ENCODE results near the gene CARS1. TPM values are rescaled to one million over a fixed set of nuclear protein-coding genes. Genes with fewer than 3 reads are reported as not detected.

Gene CARS1
- total RNA-seq, 1 experiment from 2014 or later = 67.6 TPM

- H3K36me3 Mint-ChIP-seq (ENCODE audit: insufficient read depth, unreplicated experiment) = peaks cover 38% of the 10 kb centered on the region
- no peaks in the 10 kb centered on the region for H3K27me3 Mint-ChIP-seq (ENCODE audit: unreplicated experiment)
- H3K4me1 Mint-ChIP-seq (ENCODE audit: low read depth, unreplicated experiment) = peaks cover 7% of the 10 kb centered on the region
These were observed 12.3 kb downstream of the CARS1 start for GRCh38 chr11:3044915-3045314.

DNA sequence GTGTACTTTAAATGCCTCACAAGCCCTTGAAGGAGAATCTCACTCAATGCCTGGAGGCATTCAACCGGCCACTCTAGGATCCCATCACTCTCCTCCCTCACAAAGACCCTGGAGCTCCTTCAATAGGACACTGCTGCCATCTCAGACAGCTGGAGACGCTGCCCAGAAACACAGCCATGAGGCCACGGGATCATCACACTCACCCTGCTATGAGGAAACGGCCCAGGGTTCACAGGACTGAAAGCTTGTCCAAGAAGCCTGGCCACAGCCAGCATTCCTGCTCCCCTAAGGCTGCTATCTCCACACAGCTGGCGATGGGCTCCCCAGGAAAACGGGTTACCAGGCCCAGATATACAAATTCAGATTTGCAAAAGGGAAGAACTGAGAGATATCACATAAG, 13.2 kb downstream of the CARS1 start:
- no peaks in the 10 kb centered on the region for H3K9me3 Mint-ChIP-seq (ENCODE audit: low read depth, unreplicated experiment)
- CTCF ChIA-PET = no interaction called here
- no TSS peak for BruUV-seq (replicated peaks)
- no peaks in the 10 kb centered on the region for H3K4me1 Mint-ChIP-seq (ENCODE audit: low read depth, unreplicated experiment)
- TF ChIP-seq, protein P1, sequence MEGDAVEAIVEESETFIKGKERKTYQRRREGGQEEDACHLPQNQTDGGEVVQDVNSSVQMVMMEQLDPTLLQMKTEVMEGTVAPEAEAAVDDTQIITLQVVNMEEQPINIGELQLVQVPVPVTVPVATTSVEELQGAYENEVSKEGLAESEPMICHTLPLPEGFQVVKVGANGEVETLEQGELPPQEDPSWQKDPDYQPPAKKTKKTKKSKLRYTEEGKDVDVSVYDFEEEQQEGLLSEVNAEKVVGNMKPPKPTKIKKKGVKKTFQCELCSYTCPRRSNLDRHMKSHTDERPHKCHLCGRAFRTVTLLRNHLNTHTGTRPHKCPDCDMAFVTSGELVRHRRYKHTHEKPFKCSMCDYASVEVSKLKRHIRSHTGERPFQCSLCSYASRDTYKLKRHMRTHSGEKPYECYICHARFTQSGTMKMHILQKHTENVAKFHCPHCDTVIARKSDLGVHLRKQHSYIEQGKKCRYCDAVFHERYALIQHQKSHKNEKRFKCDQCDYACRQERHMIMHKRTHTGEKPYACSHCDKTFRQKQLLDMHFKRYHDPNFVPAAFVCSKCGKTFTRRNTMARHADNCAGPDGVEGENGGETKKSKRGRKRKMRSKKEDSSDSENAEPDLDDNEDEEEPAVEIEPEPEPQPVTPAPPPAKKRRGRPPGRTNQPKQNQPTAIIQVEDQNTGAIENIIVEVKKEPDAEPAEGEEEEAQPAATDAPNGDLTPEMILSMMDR (IDR thresholded peaks at IDR 0.05; ENCODE audit: unreplicated experiment) = no peak
- H3K4me3 Mint-ChIP-seq (ENCODE audit: low read depth, unreplicated experiment) = no peak overlapping the region
- H3K36me3 Mint-ChIP-seq (ENCODE audit: insufficient read depth, unreplicated experiment) = peaks cover 36% of the 10 kb centered on the region
- no peaks in the 10 kb centered on the region for H3K27me3 Mint-ChIP-seq (ENCODE audit: unreplicated experiment)
- intact Hi-C loops (cut with micrococcal nuclease; ENCODE audit: unreplicated experiment) = no loop called here
- no peak for DNase-seq
- H3K27ac Mint-ChIP-seq (ENCODE audit: unreplicated experiment) = no peak overlapping the region

More at GRCh38 chr11:3044915-3045314, 12.3 kb downstream of the CARS1 start:
- no peak for DNase-seq
- H3K4me3 Mint-ChIP-seq (ENCODE audit: low read depth, unreplicated experiment) = no peak overlapping the region
- H3K9me3 Mint-ChIP-seq (ENCODE audit: low read depth, unreplicated experiment) = no peaks in the 10 kb centered on the region
- intact Hi-C loops (cut with micrococcal nuclease; ENCODE audit: unreplicated experiment) = no loop called here
- CTCF ChIA-PET = interaction anchor here (0.6 kb wide), 1 partner anchor 380 kb away, joined by 3 read pairs; no protein-coding TSS in a partner anchor
- no peak overlapping the region for H3K27ac Mint-ChIP-seq (ENCODE audit: unreplicated experiment)
- no TSS peak for BruUV-seq (replicated peaks)
- TF ChIP-seq, protein P1 (IDR thresholded peaks at IDR 0.05; ENCODE audit: unreplicated experiment) = no peak

DNA sequence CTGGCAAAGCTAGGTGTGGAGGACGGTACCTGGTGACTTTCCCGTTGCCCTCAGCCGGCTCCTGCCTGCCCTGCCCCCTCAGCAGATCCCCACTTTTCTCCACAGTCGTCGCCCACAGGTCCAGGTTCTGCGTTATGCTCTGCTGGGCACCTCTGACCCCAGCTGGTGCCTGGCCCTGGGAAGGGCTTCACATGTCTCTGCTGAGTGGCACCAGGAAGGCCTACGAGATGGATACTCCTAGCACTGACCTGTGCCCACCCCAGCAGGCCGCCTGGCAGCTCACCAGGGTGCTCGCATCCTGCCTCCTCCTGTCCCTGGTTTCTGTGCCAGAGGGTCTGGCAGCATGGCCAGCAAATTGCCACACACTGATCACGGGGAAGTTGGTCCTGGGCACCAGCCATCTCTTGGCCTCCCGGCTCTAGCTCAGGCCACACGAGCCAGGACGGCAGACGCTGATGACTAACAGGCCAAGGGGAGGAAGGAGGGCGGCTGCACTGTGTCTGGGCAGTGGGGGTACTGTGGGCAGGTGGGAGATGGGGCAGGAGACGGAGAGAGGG, 13.8 kb downstream of the CARS1 start:
- CTCF ChIA-PET = no interaction called here
- TF ChIP-seq, protein P1 (IDR thresholded peaks at IDR 0.05; ENCODE audit: unreplicated experiment) = no peak
- H3K4me1 Mint-ChIP-seq (ENCODE audit: low read depth, unreplicated experiment) = no peaks in the 10 kb centered on the region
- no peaks in the 10 kb centered on the region for H3K9me3 Mint-ChIP-seq (ENCODE audit: low read depth, unreplicated experiment)
- H3K27me3 Mint-ChIP-seq (ENCODE audit: unreplicated experiment) = no peaks in the 10 kb centered on the region
- no TSS peak for BruUV-seq (replicated peaks)
- no peak for DNase-seq
- H3K36me3 Mint-ChIP-seq (ENCODE audit: insufficient read depth, unreplicated experiment) = peaks cover 36% of the 10 kb centered on the region
- intact Hi-C loops (cut with micrococcal nuclease; ENCODE audit: unreplicated experiment) = no loop called here
- H3K4me3 Mint-ChIP-seq (ENCODE audit: low read depth, unreplicated experiment) = no peak overlapping the region
- no peak overlapping the region for H3K27ac Mint-ChIP-seq (ENCODE audit: unreplicated experiment)

DNA sequence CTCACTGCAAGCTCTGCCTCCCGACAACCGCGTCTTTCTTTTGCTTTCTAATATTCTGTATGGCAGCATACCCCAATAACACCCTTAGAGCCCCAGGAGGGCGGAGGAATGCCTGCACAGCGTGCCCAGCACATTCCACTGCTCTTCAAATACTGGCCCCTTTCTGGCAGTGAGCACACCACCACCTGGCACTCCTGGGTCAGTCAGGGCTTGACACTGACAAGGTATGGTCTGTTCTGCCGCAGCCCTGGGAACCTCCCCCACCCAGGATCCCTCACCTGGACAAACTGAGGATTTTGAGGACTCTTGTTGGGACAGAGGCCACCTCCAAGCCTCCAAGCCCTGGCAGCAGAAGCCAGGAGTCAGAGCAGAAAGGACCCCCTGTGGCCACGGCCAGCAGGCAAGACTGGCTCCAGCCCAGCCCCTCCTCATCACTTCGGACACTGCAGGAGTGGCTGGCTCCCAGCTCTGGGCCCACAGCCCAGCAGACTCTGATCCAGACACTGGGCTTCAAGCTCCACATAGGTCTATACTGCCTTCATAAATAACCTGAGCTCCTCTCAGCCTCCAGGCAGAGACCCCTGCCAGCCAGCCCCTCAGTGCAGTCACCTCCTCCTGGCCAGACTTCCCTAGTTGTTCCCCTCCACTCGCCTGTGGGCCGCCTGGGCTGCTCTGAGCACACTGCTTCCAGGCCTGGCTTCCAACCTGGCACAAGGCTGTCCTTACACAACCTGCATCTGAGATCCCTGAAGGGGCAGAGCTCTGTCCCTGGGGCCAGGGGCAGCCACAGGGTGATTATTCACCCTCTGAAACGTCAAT, 14.5 kb downstream of the CARS1 start:
- intact Hi-C loops (cut with micrococcal nuclease; ENCODE audit: unreplicated experiment) = no loop called here
- Mint-ChIP-seq H3K27ac (ENCODE audit: unreplicated experiment) (no peak overlapping the region), H3K36me3 (ENCODE audit: insufficient read depth, unreplicated experiment) (peaks cover 40% of the 10 kb centered on the region), H3K27me3 (ENCODE audit: unreplicated experiment) (no peaks in the 10 kb centered on the region), H3K4me3 (ENCODE audit: low read depth, unreplicated experiment) (no peak overlapping the region), H3K4me1 (ENCODE audit: low read depth, unreplicated experiment) (no peaks in the 10 kb centered on the region), H3K9me3 (ENCODE audit: low read depth, unreplicated experiment) (no peaks in the 10 kb centered on the region)
- CTCF ChIA-PET = no interaction called here
- DNase-seq = no peak
- no TSS peak for BruUV-seq (replicated peaks)
- TF ChIP-seq, protein P1 (IDR thresholded peaks at IDR 0.05; ENCODE audit: unreplicated experiment) = no peak
